ENCODE data around the gene MAP3K12. TPM values are rescaled to one million over a fixed set of nuclear protein-coding genes. Genes with fewer than 3 reads are reported as not detected.

MAP3K12 gene
- total RNA-seq, 1 donor from 2014 or later, result 11.9 TPM

DNA sequence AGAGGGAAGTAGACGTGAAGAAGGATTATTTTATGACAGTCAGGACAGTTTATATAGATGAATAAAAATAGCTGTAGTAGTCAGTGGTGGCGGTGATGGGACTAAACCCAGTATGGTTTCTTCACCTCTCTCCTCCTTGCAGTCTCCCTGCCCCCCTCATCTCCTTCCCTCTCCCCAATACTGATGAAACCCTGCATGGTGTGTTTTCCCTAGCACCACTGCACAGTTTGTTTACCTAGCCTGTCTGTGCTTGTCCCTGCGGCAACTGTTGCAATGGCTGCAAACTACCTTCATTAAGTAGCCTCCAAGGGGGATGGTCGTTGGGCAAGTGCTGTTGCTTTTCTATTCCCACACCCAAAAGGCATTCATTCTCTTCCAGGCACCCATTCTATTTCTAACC is 32.6 kb downstream of the MAP3K12 start:
- H3K4me1 Mint-ChIP-seq (ENCODE audit: low read depth), result peaks cover 5% of the 10 kb centered on the region
- no peak overlapping the region for H3K4me3 Mint-ChIP-seq (ENCODE audit: low read depth)
- H3K36me3 Mint-ChIP-seq (ENCODE audit: insufficient read depth), result peaks cover 47% of the 10 kb centered on the region
- H3K27me3 Mint-ChIP-seq, result no peaks in the 10 kb centered on the region
- H3K9me3 Mint-ChIP-seq (ENCODE audit: low read depth), result no peaks in the 10 kb centered on the region
- H3K27ac Mint-ChIP-seq, result no peak overlapping the region
- DNase-seq (ENCODE audit: low spot score, unreplicated experiment), result no peak
- TF ChIP-seq, protein P1, sequence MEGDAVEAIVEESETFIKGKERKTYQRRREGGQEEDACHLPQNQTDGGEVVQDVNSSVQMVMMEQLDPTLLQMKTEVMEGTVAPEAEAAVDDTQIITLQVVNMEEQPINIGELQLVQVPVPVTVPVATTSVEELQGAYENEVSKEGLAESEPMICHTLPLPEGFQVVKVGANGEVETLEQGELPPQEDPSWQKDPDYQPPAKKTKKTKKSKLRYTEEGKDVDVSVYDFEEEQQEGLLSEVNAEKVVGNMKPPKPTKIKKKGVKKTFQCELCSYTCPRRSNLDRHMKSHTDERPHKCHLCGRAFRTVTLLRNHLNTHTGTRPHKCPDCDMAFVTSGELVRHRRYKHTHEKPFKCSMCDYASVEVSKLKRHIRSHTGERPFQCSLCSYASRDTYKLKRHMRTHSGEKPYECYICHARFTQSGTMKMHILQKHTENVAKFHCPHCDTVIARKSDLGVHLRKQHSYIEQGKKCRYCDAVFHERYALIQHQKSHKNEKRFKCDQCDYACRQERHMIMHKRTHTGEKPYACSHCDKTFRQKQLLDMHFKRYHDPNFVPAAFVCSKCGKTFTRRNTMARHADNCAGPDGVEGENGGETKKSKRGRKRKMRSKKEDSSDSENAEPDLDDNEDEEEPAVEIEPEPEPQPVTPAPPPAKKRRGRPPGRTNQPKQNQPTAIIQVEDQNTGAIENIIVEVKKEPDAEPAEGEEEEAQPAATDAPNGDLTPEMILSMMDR (IDR thresholded peaks at IDR 0.05; ENCODE audit: unreplicated experiment), result no peak

DNA sequence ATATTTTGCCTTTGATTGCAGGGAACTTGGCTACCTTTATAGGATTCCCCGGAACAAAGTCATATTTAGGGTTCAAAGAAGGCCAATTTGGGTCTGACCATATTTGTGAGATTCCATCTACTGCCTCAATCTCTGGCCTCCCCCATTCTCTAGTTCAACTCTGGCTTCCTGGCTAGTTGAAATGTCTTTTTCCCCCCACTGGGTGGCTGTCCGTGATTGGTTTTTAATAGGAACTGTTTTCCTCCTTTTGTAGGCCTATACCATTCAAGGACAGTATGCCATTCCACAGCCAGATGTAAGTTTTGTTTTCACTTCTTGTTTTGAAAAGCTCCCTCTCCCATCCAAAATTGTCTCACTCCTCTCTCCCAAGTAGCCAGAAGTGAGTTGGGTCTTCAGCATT is 33.6 kb downstream of the MAP3K12 start:
- Mint-ChIP-seq H3K9me3 (ENCODE audit: low read depth) (no peaks in the 10 kb centered on the region), H3K27me3 (no peaks in the 10 kb centered on the region), H3K27ac (peak overlapping the region; percentile 84), H3K36me3 (ENCODE audit: insufficient read depth) (peaks cover 46% of the 10 kb centered on the region), H3K4me3 (ENCODE audit: low read depth) (no peak overlapping the region), H3K4me1 (ENCODE audit: low read depth) (peaks cover 2% of the 10 kb centered on the region)
- TF ChIP-seq, protein P1 (IDR thresholded peaks at IDR 0.05; ENCODE audit: unreplicated experiment), result no peak
- DNase-seq (ENCODE audit: low spot score, unreplicated experiment), result no peak

DNA sequence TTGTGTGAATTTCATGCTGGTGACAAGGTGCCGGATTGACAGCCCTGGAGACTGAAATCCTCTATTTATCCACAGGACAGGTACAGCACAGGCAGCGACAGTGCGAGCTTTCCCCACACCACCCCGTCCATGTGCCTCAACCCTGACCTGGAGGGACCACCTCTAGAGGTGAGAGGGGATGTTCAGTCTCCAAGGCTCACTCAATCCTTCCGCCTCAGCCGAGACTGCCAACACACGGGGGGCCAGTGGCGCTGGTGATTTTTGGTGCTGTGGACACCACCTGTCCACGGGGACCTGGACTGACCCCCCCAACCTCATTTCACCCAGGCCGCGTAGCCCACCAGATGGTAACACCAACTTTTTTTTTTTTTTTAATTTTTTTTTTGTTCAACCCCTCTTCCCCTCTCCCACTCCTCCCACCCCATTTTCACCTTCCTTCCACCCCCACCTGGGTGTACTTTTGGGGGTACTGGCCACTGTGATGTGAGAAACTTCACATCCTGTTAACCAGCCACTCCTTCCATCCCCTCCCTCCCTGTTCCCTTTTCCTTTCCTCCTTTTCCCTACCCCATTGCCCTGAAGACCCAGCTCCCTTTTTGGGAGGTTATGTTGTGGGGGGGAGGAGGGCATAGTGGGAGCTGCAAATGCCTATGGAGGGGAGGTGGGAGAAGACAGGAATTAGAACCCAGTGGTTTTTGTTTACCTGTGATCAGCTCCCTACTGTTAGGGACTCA is 34.4 kb downstream of the MAP3K12 start:
- Mint-ChIP-seq H3K4me3 (ENCODE audit: low read depth) (no peak overlapping the region), H3K36me3 (ENCODE audit: insufficient read depth) (peaks cover 47% of the 10 kb centered on the region), H3K27ac (peak overlapping the region; percentile 84), H3K4me1 (ENCODE audit: low read depth) (peaks cover 2% of the 10 kb centered on the region), H3K27me3 (no peaks in the 10 kb centered on the region), H3K9me3 (ENCODE audit: low read depth) (no peaks in the 10 kb centered on the region)
- DNase-seq (ENCODE audit: low spot score, unreplicated experiment), result no peak
- TF ChIP-seq, protein P1 (IDR thresholded peaks at IDR 0.05; ENCODE audit: unreplicated experiment), result no peak

DNA sequence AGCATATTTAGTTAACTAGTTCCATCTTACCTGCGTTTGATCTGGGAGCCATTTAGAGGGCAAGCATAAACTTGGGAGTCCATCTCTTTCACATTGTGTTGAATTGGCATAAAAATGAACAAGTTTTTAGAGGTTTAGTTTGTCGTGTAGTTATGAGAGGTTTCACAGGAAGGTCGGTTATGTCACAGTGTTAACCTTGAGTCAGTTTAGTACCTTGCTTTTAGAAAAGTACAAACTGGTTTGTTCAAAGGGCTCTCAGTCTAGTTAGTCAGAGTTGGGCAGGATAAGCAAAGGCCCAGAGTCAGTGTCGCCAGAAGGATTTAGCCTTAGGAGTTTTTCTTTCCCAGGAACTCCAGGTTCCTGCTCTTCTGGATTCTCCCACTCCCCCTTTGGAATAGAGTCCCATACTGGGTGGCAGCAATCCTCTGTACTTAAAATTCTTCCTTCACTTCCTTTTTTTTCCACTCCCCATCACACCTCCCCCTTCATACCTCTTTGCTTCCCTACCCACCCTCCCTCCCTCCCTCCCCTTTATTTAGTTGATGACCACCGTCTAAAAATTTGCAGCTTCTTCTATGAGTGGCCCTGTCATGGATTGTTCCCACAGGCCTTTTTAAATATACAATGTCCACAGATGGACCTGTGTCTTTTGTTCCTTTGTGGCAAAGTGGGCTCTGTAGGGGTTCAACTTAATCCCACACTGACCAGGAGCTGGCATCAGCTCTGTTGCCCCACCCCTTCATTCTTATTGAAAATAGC is 35.3 kb downstream of the MAP3K12 start:
- no peak for DNase-seq (ENCODE audit: low spot score, unreplicated experiment)
- Mint-ChIP-seq H3K4me3 (ENCODE audit: low read depth) (no peak overlapping the region), H3K4me1 (ENCODE audit: low read depth) (peaks cover 4% of the 10 kb centered on the region), H3K27ac (no peak overlapping the region), H3K27me3 (no peaks in the 10 kb centered on the region), H3K9me3 (ENCODE audit: low read depth) (no peaks in the 10 kb centered on the region), H3K36me3 (ENCODE audit: insufficient read depth) (peaks cover 52% of the 10 kb centered on the region)
- TF ChIP-seq, protein P1 (IDR thresholded peaks at IDR 0.05; ENCODE audit: unreplicated experiment), result no peak

DNA sequence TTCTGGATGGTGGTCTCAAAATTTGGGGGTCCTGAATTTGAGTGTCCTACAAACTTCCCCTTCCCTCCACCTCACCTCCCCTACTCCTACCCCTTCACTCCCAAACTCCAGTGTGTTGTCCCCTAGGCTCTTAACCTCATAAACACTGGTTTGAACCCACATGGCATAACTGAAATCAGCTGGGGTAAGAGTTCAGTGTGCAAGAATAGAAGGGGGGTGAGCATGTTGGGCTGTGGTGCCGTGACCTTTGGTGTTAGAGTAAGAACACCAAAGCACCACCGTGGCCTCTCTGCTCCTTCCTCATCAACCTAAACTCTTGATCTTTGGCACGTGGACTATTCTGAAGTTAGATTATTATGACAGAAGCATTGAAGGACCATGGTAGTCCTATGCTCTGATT is 36.3 kb downstream of the MAP3K12 start:
- Mint-ChIP-seq H3K27me3 (no peaks in the 10 kb centered on the region), H3K36me3 (ENCODE audit: insufficient read depth) (peaks cover 48% of the 10 kb centered on the region), H3K4me1 (ENCODE audit: low read depth) (peaks cover 4% of the 10 kb centered on the region), H3K9me3 (ENCODE audit: low read depth) (no peaks in the 10 kb centered on the region), H3K27ac (peak overlapping the region; percentile 84), H3K4me3 (ENCODE audit: low read depth) (no peak overlapping the region)
- TF ChIP-seq, protein P1 (IDR thresholded peaks at IDR 0.05; ENCODE audit: unreplicated experiment), result no peak
- no peak for DNase-seq (ENCODE audit: low spot score, unreplicated experiment)

Measured in progenitor cell of endocrine pancreas (in vitro differentiated cells).